HEK293T (cell line): Measurements from ENCODE around the gene SLF2.

Experiments used
- ARNT ChIP-seq: fragments of 450-650 bp; IDR thresholded peaks from 2 replicates; pipeline ENCODE4 v1.6.1; 2017; ENCODE audit warnings: mild to moderate bottlenecking
- BHLHE40 ChIP-seq: fragments of 450-650 bp; IDR thresholded peaks from 2 replicates; pipeline ENCODE4 v1.6.1; 2016; ENCODE audit warnings: mild to moderate bottlenecking, moderate library complexity, borderline replicate concordance
- CTBP1 ChIP-seq: fragments of 450-650 bp; IDR thresholded peaks from 2 replicates; pipeline ENCODE4 v1.6.1; 2016; ENCODE audit warnings: borderline replicate concordance
- ELF4 ChIP-seq: fragments of 450-650 bp; IDR thresholded peaks from 2 replicates; pipeline ENCODE4 v1.6.1; 2017; ENCODE audit warnings: antibody characterized with exemption
- FOXA1 ChIP-seq: fragments of 450-650 bp; IDR thresholded peaks from 2 replicates; pipeline ENCODE4 v1.6.1; 2016; ENCODE audit warnings: mild to moderate bottlenecking
- FOXK2 ChIP-seq: fragments of 450-650 bp; IDR thresholded peaks from 2 replicates; pipeline ENCODE4 v1.6.1; 2016; ENCODE audit warnings: mild to moderate bottlenecking
- FOXM1 ChIP-seq: fragments of 450-650 bp; IDR thresholded peaks from 2 replicates; pipeline ENCODE4 v1.6.1; 2017; ENCODE audit warnings: mild to moderate bottlenecking, borderline replicate concordance
- L3MBTL2 ChIP-seq: fragments of 450-650 bp; conservative IDR thresholded peaks from 2 replicates; pipeline ENCODE4 v1.6.1; 2016; ENCODE audit warnings: mild to moderate bottlenecking
- LEF1 ChIP-seq: fragments of 450-650 bp; IDR thresholded peaks from 2 replicates; pipeline ENCODE4 v1.6.1; 2017; ENCODE audit warnings: mild to moderate bottlenecking, borderline replicate concordance
- NFRKB ChIP-seq: fragments of 450-650 bp; IDR thresholded peaks from 2 replicates; pipeline ENCODE4 v1.6.1; 2016; ENCODE audit warnings: mild to moderate bottlenecking, moderate library complexity
- SP1 ChIP-seq: fragments of 450-650 bp; IDR thresholded peaks from 2 replicates; pipeline ENCODE4 v1.6.1; 2017
- SUZ12 ChIP-seq: fragments of 450-650 bp; IDR thresholded peaks from 2 replicates; pipeline ENCODE4 v1.6.1; 2016; ENCODE audit warnings: mild to moderate bottlenecking
- TARDBP ChIP-seq: fragments of 450-650 bp; IDR thresholded peaks from 2 replicates; pipeline ENCODE4 v1.6.1; 2016
- ZNF384 ChIP-seq: fragments of 450-650 bp; IDR thresholded peaks from 2 replicates; pipeline ENCODE4 v1.6.1; 2016

DNA sequence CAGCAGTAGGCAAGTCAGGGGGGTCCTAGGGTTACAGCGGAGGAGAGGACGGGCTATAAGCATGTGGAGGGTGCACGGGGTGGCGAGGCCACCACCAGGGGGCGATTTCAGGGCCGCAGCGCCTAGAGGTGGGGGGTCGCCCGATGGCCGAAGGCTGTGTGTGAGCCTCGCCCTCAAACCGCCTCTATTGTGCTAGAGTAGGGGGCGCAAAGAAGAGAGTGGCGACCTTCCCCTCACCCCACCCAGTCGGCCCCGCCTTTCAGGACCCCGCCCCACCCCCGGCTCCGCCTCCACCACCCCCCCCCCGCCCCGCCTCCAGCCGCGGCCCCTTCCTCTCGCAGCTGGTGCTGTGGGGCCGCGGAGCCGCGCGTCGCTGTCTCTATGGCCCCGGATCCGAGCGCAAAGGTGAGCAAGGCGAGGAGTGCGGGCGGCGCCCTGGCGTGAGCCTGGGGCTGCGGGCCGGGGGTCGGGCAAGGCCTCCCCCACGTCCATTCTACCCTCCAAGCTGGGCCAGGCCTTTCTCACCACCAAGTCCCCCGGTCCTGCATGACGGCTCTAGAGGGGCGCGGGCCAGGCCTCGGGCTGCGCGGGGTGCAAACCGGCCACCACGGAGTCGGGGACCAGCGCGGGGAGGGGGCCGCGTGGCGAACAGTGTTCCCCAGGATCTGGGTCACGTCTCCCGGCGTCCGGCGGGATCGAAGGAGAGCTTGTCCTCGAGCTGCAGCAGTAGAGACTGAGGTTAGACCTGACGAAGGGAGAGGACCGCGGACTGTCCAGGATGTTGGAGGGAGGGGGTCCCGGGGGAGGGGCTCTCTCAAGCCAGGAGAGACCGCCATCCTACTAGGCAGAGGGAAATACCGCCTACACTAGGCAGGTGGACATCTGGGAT is 56.7 kb downstream of the SLF2 start, which contains the start of gene SEMA4G:
- TF ChIP-seq TARDBP = no peak
- no peak for TF ChIP-seq SP1
- TF ChIP-seq FOXK2 = no peak
- TF ChIP-seq LEF1 = no peak
- no peak for TF ChIP-seq FOXM1
- no peak for TF ChIP-seq FOXA1
- TF ChIP-seq CTBP1 = no peak
- TF ChIP-seq SUZ12 = no peak
- no peak for TF ChIP-seq ZNF384
- no peak for TF ChIP-seq ARNT
- TF ChIP-seq NFRKB = no peak
- no peak for TF ChIP-seq ELF4
- peak; percentile 40; the same call in 1 of the 2 replicates for TF ChIP-seq L3MBTL2
- TF ChIP-seq BHLHE40 = no peak
